Measurements from ENCODE around the gene GATA5.

- TF ChIP-seq NFIC (IDR thresholded peaks at IDR 0.05) (no peak), TAF1 (IDR thresholded peaks at IDR 0.05; ENCODE audit: low read depth) (no peak), REST (IDR thresholded peaks at IDR 0.05; ENCODE audit: low read depth) (no peak), FOXM1 (IDR thresholded peaks at IDR 0.05; ENCODE audit: borderline replicate concordance, low read depth) (no peak), CEBPB (IDR thresholded peaks at IDR 0.05) (no peak), RAD21 (IDR thresholded peaks at IDR 0.05; ENCODE audit: low read depth) (no peak), YY1 (IDR thresholded peaks at IDR 0.05; ENCODE audit: low read depth) (no peak), USF1 (IDR thresholded peaks at IDR 0.05) (no peak), TCF12 (IDR thresholded peaks at IDR 0.05; ENCODE audit: low read depth) (no peak), CREB1 (IDR thresholded peaks at IDR 0.05; ENCODE audit: low read depth) (no peak), EP300 (IDR thresholded peaks at IDR 0.05; ENCODE audit: borderline replicate concordance) (no peak), ZBTB7A (IDR thresholded peaks at IDR 0.05; ENCODE audit: low read depth) (no peak)
These were observed 4.5 kb upstream of the GATA5 start for GRCh38 chr20:62480318-62480717.
